Heart right ventricle (tissue), 16 donors: ENCODE data around the gene FARP1. TPM values are rescaled to one million over a fixed set of nuclear protein-coding genes. Genes with fewer than 3 reads are reported as not detected.
"Not testable (repeated sequence)": the region's sequence is repeated elsewhere in the genome, so short reads cannot be mapped to it uniquely, and the experiment has no call there.

Source experiments
- ATAC-seq, 8 donors: fragments of 200-7000 bp; cut with Tn5 transposase; one replicate each; pipeline ENCODE4 v1.9.1; 2020; ENCODE audit warnings: mild to moderate bottlenecking in 8 of 8, moderate library complexity in 8 of 8, moderate number of reproducible peaks in 1 of 8
- DNase-seq, 2 donors: peaks; one replicate each; pipeline ENCODE4 v3.0.0-alpha.2; 2020
- H3K27ac ChIP-seq, 10 donors: fragments of 200-600 bp; sonication (generic) in 2 of 10; one replicate each; pipeline versions ENCODE4 v1.5.0 to v1.8.0; 2020 to 2022; ENCODE audit warnings: mild to moderate bottlenecking in 3 of 10
- H3K27me3 ChIP-seq, 7 donors: fragments of 200-600 bp; one replicate each; pipeline ENCODE4 v1.8.0; 2021 to 2022; ENCODE audit warnings: mild to moderate bottlenecking in 2 of 7
- H3K36me3 ChIP-seq, 9 donors: fragments of 200-600 bp; sonication (generic) in 1 of 9; one replicate each; pipeline versions ENCODE4 v1.5.0 to v1.8.0; 2020 to 2022; ENCODE audit warnings: mild to moderate bottlenecking in 2 of 9
- H3K4me1 ChIP-seq, 9 donors: fragments of 200-600 bp; sonication (generic) in 1 of 9; one replicate each; pipeline versions ENCODE4 v1.5.0 to v1.8.0; 2020 to 2022; ENCODE audit warnings: mild to moderate bottlenecking in 4 of 9
- H3K4me3 ChIP-seq, 10 donors: fragments of 200-600 bp; sonication (generic) in 2 of 10; one replicate each; pipeline versions ENCODE4 v1.5.0 to v1.8.0; 2020 to 2022; ENCODE audit warnings: mild to moderate bottlenecking in 7 of 10, moderate library complexity in 2 of 10
- H3K9me3 ChIP-seq, 11 donors: fragments of 200-600 bp in 10 of 11; sonication (generic) in 2 of 11; one replicate each; pipeline versions ENCODE4 v1.5.0 to v1.8.0; 2013 to 2022; ENCODE audit warnings: mild to moderate bottlenecking in 2 of 11, control low read depth in 1 of 11, moderate library complexity in 1 of 11
- CTCF ChIP-seq, 9 donors: fragments of 200-600 bp; sonication (generic) in 2 of 9; IDR thresholded peaks; one replicate each; pipeline versions ENCODE4 v1.5.0 to v1.8.0; 2021 to 2022; ENCODE audit warnings: antibody characterized with exemption in 9 of 9, mild to moderate bottlenecking in 5 of 9, moderate library complexity in 1 of 9
- WGBS, 2 donors: extraction: QIAGEN DNeasy Blood & Tissue Kit; methylation state at CpG; one replicate each; pipeline ENCODE4 v1.1.7; 2013; ENCODE audit warnings: inconsistent platforms in 1 of 2; 5-methylcytosine and 5-hydroxymethylcytosine counted together
- intact Hi-C, 10 donors: fragments of 100-400 bp; cut with DNase I; formaldehyde crosslinking; loops; one replicate each; pipeline versions ENCODE4 v1.11.1 to v1.14.2; 2022
- polyA plus RNA-seq, 2 donors: library from polyadenylated mRNA; stranded (reverse); fragments of 200-250 nt; gene quantifications; one replicate each; pipeline ENCODE4 v1.2.3, GENCODE V29; 2013
- total RNA-seq, 10 donors: library from RNA; stranded (reverse); fragmentation: NEBNext Ultra II Directional in 3 of 10; extraction: Animal tissue kit (Norgen Biotek cat#: 25700) in 3 of 10; gene quantifications; one replicate each; pipeline versions ENCODE4 v1.2.1 to v1.2.4, GENCODE V29; 2021 to 2023
- donor health status: Arrhythmogenic right ventricular cardiomyopathy.
- donor health status: ischemic (EF 13 %, LVEDD 7.1; RV severe dilation, severe dysfunction).
- donor health status: healthy with polysubstance abuse.
- donor health status: DM: no; HTN: yes; CAD: no.
- donor health status: DM: no; HTN: no; CAD: no.
- donor health status: ischemic (EF 25% LVEDD 6.9; RV normal size, moderate dysfunction).
- donor health status: ischemic (EF 25% LVEDD 5.7; RV mildly dilated, moderate dysfunction).
- donor health status: healthy.
- donor health status: DM: yes; HTN: yes; CAD: no.
- donor health status: Ischemic cardiomyopathy.
- donor health status: ischemic (EF 35%, LVEDD 5.7; RV mildly dilated, moderate dysfunction).
- donor health status: nonischemic (EF 11% LVEDD 7.7; RV severe dilation, severe dysfunction).
- donor health status: DM: yes; HTN: yes; CAD: no.
- donor health status: PGD.
- donor health status: ischemic (EF 29% LVEDD 5.4; RV normal size, mild dysfunction).
- donor health status: nonischemic (EF 23%, LVEDD 6.1; RV moderate dilation, normal function).

The FARP1 gene
- total and polyA plus RNA-seq, 12 donors, result 6.9 to 72.9 (median 17.1) TPM

GRCh38 chr13:98226496-98226895, 83.6 kb downstream of the FARP1 start:
- H3K36me3 ChIP-seq, result peaks cover 0 to 9% (median 0%) of the 10 kb centered on the region in 9 donors
- no peak overlapping the region for H3K4me3 ChIP-seq
- TF ChIP-seq CTCF (IDR thresholded peaks at IDR 0.05), result no peak
- no peaks in the 10 kb centered on the region for H3K27me3 ChIP-seq
- intact Hi-C loops, result no loop called here
- peaks cover 0 to 21% (median 8%) of the 10 kb centered on the region in 9 donors for H3K4me1 ChIP-seq
- H3K27ac ChIP-seq, result no peak overlapping the region
- no peak for ATAC-seq
- H3K9me3 ChIP-seq, result peaks cover 0 to 7% (median 0%) of the 10 kb centered on the region in 11 donors
- DNase-seq, result no peak
- 80 to 84% methylated on average over 5 of the region's 5 CpGs for WGBS, 2 donors

- Histone ChIP-seq H3K4me1 (peaks cover 0 to 9% (median 5%) of the 10 kb centered on the region in 9 donors), H3K9me3 (peaks cover 0 to 7% (median 0%) of the 10 kb centered on the region in 11 donors), H3K27ac (no peak overlapping the region), H3K27me3 (no peaks in the 10 kb centered on the region), H3K4me3 (no peak overlapping the region), H3K36me3 (peaks cover 0 to 9% (median 0%) of the 10 kb centered on the region in 9 donors)
- TF ChIP-seq CTCF (IDR thresholded peaks at IDR 0.05), result no peak
- no peak for DNase-seq
- ATAC-seq, result no peak
- WGBS, 2 donors, result 83 to 87% methylated on average over 3 of the region's 3 CpGs
- intact Hi-C loops, result no loop called here
Observed at GRCh38 chr13:98228661-98229341, 85.9 kb downstream of the FARP1 start.

GRCh38 chr13:98230762-98231161, 87.9 kb downstream of the FARP1 start:
- H3K4me3 ChIP-seq, H3K9me3 ChIP-seq, H3K27ac ChIP-seq, DNase-seq, H3K27me3 ChIP-seq, H3K36me3 ChIP-seq, ATAC-seq, intact Hi-C loops: not testable (repeated sequence)
- peaks cover 0 to 19% (median 5%) of the 10 kb centered on the region in 9 donors for H3K4me1 ChIP-seq
- WGBS, 2 donors, result 93 to 95% methylated on average over 4 of the region's 4 CpGs

- 96 to 97% methylated on average over 4 of the region's 4 CpGs for WGBS, 2 donors
Observed at GRCh38 chr13:98232456-98232855, 89.6 kb downstream of the FARP1 start.

More at GRCh38 chr13:98232456-98232855, 89.6 kb downstream of the FARP1 start:
- intact Hi-C loops, result no loop called here
- no peak for DNase-seq
- no peak for TF ChIP-seq CTCF (IDR thresholded peaks at IDR 0.05)
- no peaks in the 10 kb centered on the region for H3K27me3 ChIP-seq
- H3K36me3 ChIP-seq, result peaks cover 0 to 7% (median 0%) of the 10 kb centered on the region in 9 donors
- no peak overlapping the region for H3K4me3 ChIP-seq
- H3K4me1 ChIP-seq, result peaks cover 0 to 19% (median 5%) of the 10 kb centered on the region in 9 donors
- H3K27ac ChIP-seq, result no peak overlapping the region
- ATAC-seq, result no peak
- peaks cover 0 to 7% (median 0%) of the 10 kb centered on the region in 11 donors for H3K9me3 ChIP-seq
